Measurements from ENCODE around the gene RAB27B.

The RAB27B gene

GRCh38 chr18:54904581-54904980 lies 76.3 kb downstream of the RAB27B start:
- H3K9me3 ChIP-seq (ENCODE audit: control insufficient read depth, low read length) = no peaks in the 10 kb centered on the region
- no peak overlapping the region for H3K27ac ChIP-seq (ENCODE audit: insufficient read depth, low read length, poor library complexity, severe bottlenecking)
- no peak for DNase-seq
- no peaks in the 10 kb centered on the region for H3K36me3 ChIP-seq (ENCODE audit: control insufficient read depth, insufficient read depth, low read length)
- no peak overlapping the region for H3K4me3 ChIP-seq (ENCODE audit: insufficient read depth, low read depth, low read length, poor library complexity, severe bottlenecking)
- H3K27me3 ChIP-seq (replicated peaks; ENCODE audit: control insufficient read depth, insufficient read depth, low read length, poor library complexity, severe bottlenecking) = no peaks in the 10 kb centered on the region
- H3K4me1 ChIP-seq (ENCODE audit: control insufficient read depth, insufficient read depth, low read length, poor library complexity, severe bottlenecking) = no peaks in the 10 kb centered on the region

- Histone ChIP-seq H3K9me3 (ENCODE audit: control insufficient read depth, low read length) (no peaks in the 10 kb centered on the region), H3K4me3 (ENCODE audit: insufficient read depth, low read depth, low read length, poor library complexity, severe bottlenecking) (no peak overlapping the region), H3K27me3 (replicated peaks; ENCODE audit: control insufficient read depth, insufficient read depth, low read length, poor library complexity, severe bottlenecking) (no peaks in the 10 kb centered on the region)
These were observed 77.4 kb downstream of the RAB27B start for GRCh38 chr18:54905629-54906028.

GRCh38 chr18:54906331-54907185 lies 78.3 kb downstream of the RAB27B start:
- no peak overlapping the region for H3K27ac ChIP-seq (ENCODE audit: insufficient read depth, low read length, poor library complexity, severe bottlenecking)
- no peak overlapping the region for H3K4me3 ChIP-seq (ENCODE audit: insufficient read depth, low read depth, low read length, poor library complexity, severe bottlenecking)
- DNase-seq = no peak
- no peaks in the 10 kb centered on the region for H3K9me3 ChIP-seq (ENCODE audit: control insufficient read depth, low read length)
- no peaks in the 10 kb centered on the region for H3K4me1 ChIP-seq (ENCODE audit: control insufficient read depth, insufficient read depth, low read length, poor library complexity, severe bottlenecking)
- no peaks in the 10 kb centered on the region for H3K36me3 ChIP-seq (ENCODE audit: control insufficient read depth, insufficient read depth, low read length)
- H3K27me3 ChIP-seq (replicated peaks; ENCODE audit: control insufficient read depth, insufficient read depth, low read length, poor library complexity, severe bottlenecking) = no peaks in the 10 kb centered on the region

More at GRCh38 chr18:54905629-54906028, 77.4 kb downstream of the RAB27B start:
- no peak for DNase-seq
- Histone ChIP-seq H3K36me3 (ENCODE audit: control insufficient read depth, insufficient read depth, low read length) (no peaks in the 10 kb centered on the region), H3K27ac (ENCODE audit: insufficient read depth, low read length, poor library complexity, severe bottlenecking) (no peak overlapping the region), H3K4me1 (ENCODE audit: control insufficient read depth, insufficient read depth, low read length, poor library complexity, severe bottlenecking) (no peaks in the 10 kb centered on the region)

- DNase-seq = no peak
- H3K27ac ChIP-seq (ENCODE audit: insufficient read depth, low read length, poor library complexity, severe bottlenecking) = no peak overlapping the region
- H3K9me3 ChIP-seq (ENCODE audit: control insufficient read depth, low read length) = no peaks in the 10 kb centered on the region
- H3K36me3 ChIP-seq (ENCODE audit: control insufficient read depth, insufficient read depth, low read length) = no peaks in the 10 kb centered on the region
- H3K27me3 ChIP-seq (replicated peaks; ENCODE audit: control insufficient read depth, insufficient read depth, low read length, poor library complexity, severe bottlenecking) = no peaks in the 10 kb centered on the region
- H3K4me3 ChIP-seq (ENCODE audit: insufficient read depth, low read depth, low read length, poor library complexity, severe bottlenecking) = no peak overlapping the region
- H3K4me1 ChIP-seq (ENCODE audit: control insufficient read depth, insufficient read depth, low read length, poor library complexity, severe bottlenecking) = no peaks in the 10 kb centered on the region
These were observed 81.3 kb downstream of the RAB27B start for GRCh38 chr18:54909538-54909937.

GRCh38 chr18:54910161-54910919 lies 82.1 kb downstream of the RAB27B start:
- H3K4me1 ChIP-seq (ENCODE audit: control insufficient read depth, insufficient read depth, low read length, poor library complexity, severe bottlenecking) = no peaks in the 10 kb centered on the region

GRCh38 chr18:54911551-54911950 lies 83.3 kb downstream of the RAB27B start:
- no peak for DNase-seq
- Histone ChIP-seq H3K27me3 (replicated peaks; ENCODE audit: control insufficient read depth, insufficient read depth, low read length, poor library complexity, severe bottlenecking) (no peaks in the 10 kb centered on the region), H3K36me3 (ENCODE audit: control insufficient read depth, insufficient read depth, low read length) (no peaks in the 10 kb centered on the region), H3K27ac (ENCODE audit: insufficient read depth, low read length, poor library complexity, severe bottlenecking) (no peak overlapping the region), H3K4me1 (ENCODE audit: control insufficient read depth, insufficient read depth, low read length, poor library complexity, severe bottlenecking) (no peaks in the 10 kb centered on the region), H3K4me3 (ENCODE audit: insufficient read depth, low read depth, low read length, poor library complexity, severe bottlenecking) (no peak overlapping the region), H3K9me3 (ENCODE audit: control insufficient read depth, low read length) (no peaks in the 10 kb centered on the region)

More at GRCh38 chr18:54910161-54910919, 82.1 kb downstream of the RAB27B start:
- H3K4me3 ChIP-seq (ENCODE audit: insufficient read depth, low read depth, low read length, poor library complexity, severe bottlenecking) = no peak overlapping the region
- H3K27me3 ChIP-seq (replicated peaks; ENCODE audit: control insufficient read depth, insufficient read depth, low read length, poor library complexity, severe bottlenecking) = no peaks in the 10 kb centered on the region
- no peaks in the 10 kb centered on the region for H3K36me3 ChIP-seq (ENCODE audit: control insufficient read depth, insufficient read depth, low read length)
- H3K9me3 ChIP-seq (ENCODE audit: control insufficient read depth, low read length) = no peaks in the 10 kb centered on the region
- no peak for DNase-seq
- no peak overlapping the region for H3K27ac ChIP-seq (ENCODE audit: insufficient read depth, low read length, poor library complexity, severe bottlenecking)

GRCh38 chr18:54914816-54915215 lies 86.5 kb downstream of the RAB27B start:
- no peak for DNase-seq
- H3K9me3 ChIP-seq (ENCODE audit: control insufficient read depth, low read length) = no peaks in the 10 kb centered on the region
- no peaks in the 10 kb centered on the region for H3K27me3 ChIP-seq (replicated peaks; ENCODE audit: control insufficient read depth, insufficient read depth, low read length, poor library complexity, severe bottlenecking)
- H3K36me3 ChIP-seq (ENCODE audit: control insufficient read depth, insufficient read depth, low read length) = no peaks in the 10 kb centered on the region
- no peak overlapping the region for H3K4me3 ChIP-seq (ENCODE audit: insufficient read depth, low read depth, low read length, poor library complexity, severe bottlenecking)
- H3K27ac ChIP-seq (ENCODE audit: insufficient read depth, low read length, poor library complexity, severe bottlenecking) = no peak overlapping the region
- no peaks in the 10 kb centered on the region for H3K4me1 ChIP-seq (ENCODE audit: control insufficient read depth, insufficient read depth, low read length, poor library complexity, severe bottlenecking)

GRCh38 chr18:54916507-54916906 lies 88.2 kb downstream of the RAB27B start:
- DNase-seq = no peak
- no peaks in the 10 kb centered on the region for H3K36me3 ChIP-seq (ENCODE audit: control insufficient read depth, insufficient read depth, low read length)
- no peak overlapping the region for H3K27ac ChIP-seq (ENCODE audit: insufficient read depth, low read length, poor library complexity, severe bottlenecking)
- no peaks in the 10 kb centered on the region for H3K4me1 ChIP-seq (ENCODE audit: control insufficient read depth, insufficient read depth, low read length, poor library complexity, severe bottlenecking)
- no peaks in the 10 kb centered on the region for H3K9me3 ChIP-seq (ENCODE audit: control insufficient read depth, low read length)
- H3K4me3 ChIP-seq (ENCODE audit: insufficient read depth, low read depth, low read length, poor library complexity, severe bottlenecking) = no peak overlapping the region
- no peaks in the 10 kb centered on the region for H3K27me3 ChIP-seq (replicated peaks; ENCODE audit: control insufficient read depth, insufficient read depth, low read length, poor library complexity, severe bottlenecking)

GRCh38 chr18:54918060-54918459 lies 89.8 kb downstream of the RAB27B start:
- Histone ChIP-seq H3K4me3 (ENCODE audit: insufficient read depth, low read depth, low read length, poor library complexity, severe bottlenecking) (no peak overlapping the region), H3K36me3 (ENCODE audit: control insufficient read depth, insufficient read depth, low read length) (no peaks in the 10 kb centered on the region), H3K4me1 (ENCODE audit: control insufficient read depth, insufficient read depth, low read length, poor library complexity, severe bottlenecking) (no peaks in the 10 kb centered on the region), H3K27ac (ENCODE audit: insufficient read depth, low read length, poor library complexity, severe bottlenecking) (no peak overlapping the region), H3K9me3 (ENCODE audit: control insufficient read depth, low read length) (no peaks in the 10 kb centered on the region), H3K27me3 (replicated peaks; ENCODE audit: control insufficient read depth, insufficient read depth, low read length, poor library complexity, severe bottlenecking) (no peaks in the 10 kb centered on the region)
- no peak for DNase-seq

GRCh38 chr18:54919412-54919811 lies 91.1 kb downstream of the RAB27B start:
- Histone ChIP-seq H3K4me3 (ENCODE audit: insufficient read depth, low read depth, low read length, poor library complexity, severe bottlenecking) (no peak overlapping the region), H3K9me3 (ENCODE audit: control insufficient read depth, low read length) (no peaks in the 10 kb centered on the region), H3K36me3 (ENCODE audit: control insufficient read depth, insufficient read depth, low read length) (no peaks in the 10 kb centered on the region), H3K4me1 (ENCODE audit: control insufficient read depth, insufficient read depth, low read length, poor library complexity, severe bottlenecking) (no peaks in the 10 kb centered on the region), H3K27me3 (replicated peaks; ENCODE audit: control insufficient read depth, insufficient read depth, low read length, poor library complexity, severe bottlenecking) (no peaks in the 10 kb centered on the region), H3K27ac (ENCODE audit: insufficient read depth, low read length, poor library complexity, severe bottlenecking) (no peak overlapping the region)
- DNase-seq = no peak

Data from effector memory CD4-positive, alpha-beta T cell (primary cell).